ENCODE measurements around the gene MT1HL1. TPM values are rescaled to one million over a fixed set of nuclear protein-coding genes. Genes with fewer than 3 reads are reported as not detected.

The MT1HL1 gene
- total RNA-seq, 1 experiment from 2014 or later = not detected

DNA sequence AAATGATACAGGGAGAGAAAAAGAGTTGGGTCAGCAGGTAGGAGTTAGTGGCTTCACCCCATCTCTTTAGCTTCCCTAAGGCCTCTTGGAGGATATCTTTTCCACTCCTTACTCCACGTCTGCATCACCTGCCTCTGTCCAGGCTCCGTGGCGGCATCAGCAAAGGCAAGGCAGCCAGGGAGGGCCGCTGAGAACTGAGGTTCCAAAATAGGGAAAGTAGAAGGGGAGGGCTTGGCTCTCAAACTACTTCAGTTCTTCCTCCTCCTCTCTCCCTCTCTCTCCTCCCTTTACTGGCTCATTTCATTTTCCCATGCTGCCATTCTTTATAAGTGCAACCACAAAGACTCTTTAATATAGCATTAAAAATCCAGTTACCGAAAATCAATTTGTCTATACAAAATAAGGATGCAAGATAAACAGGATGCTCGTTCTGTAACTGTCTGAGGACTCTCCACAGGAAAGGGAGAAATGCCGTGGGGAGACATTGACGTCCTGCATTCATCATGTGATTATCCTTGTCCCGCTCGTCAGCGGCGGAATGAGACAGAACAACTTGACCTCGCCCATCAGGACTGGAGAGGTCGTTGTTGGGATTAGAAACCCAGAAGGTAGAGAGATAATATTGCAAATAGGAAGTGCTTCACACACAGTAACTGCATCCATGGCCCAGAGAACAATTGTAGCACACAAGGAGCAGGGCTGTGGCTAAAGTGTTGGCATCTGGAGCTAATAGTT, 3.1 kb upstream of the MT1HL1 start:
- no peak for TF ChIP-seq EZH2 (IDR thresholded peaks at IDR 0.05; ENCODE audit: borderline replicate concordance, low read depth, low read length, poor library complexity, severe bottlenecking)
- TF ChIP-seq CTCF (conservative IDR thresholded peaks at IDR 0.05; ENCODE audit: low read depth, low read length) = no peak
- H3K4me3 ChIP-seq (ENCODE audit: low read depth, low read length, poor library complexity, severe bottlenecking) = no peak overlapping the region
- H3K9me3 ChIP-seq (ENCODE audit: low read depth, low read length, poor library complexity, severe bottlenecking) = no peaks in the 10 kb centered on the region
- no peaks in the 10 kb centered on the region for H3K36me3 ChIP-seq (ENCODE audit: insufficient read depth, low read length, poor library complexity, severe bottlenecking)
- ChIA-PET POLR2A (ENCODE audit: low non-redundant PET) (no interaction called here), CTCF (no interaction called here)
- H3K27me3 ChIP-seq (replicated peaks; ENCODE audit: insufficient read depth, low read depth, low read length, poor library complexity) = no peaks in the 10 kb centered on the region
- H3K27ac ChIP-seq (ENCODE audit: low read depth, low read length, poor library complexity, severe bottlenecking) = no peak overlapping the region
- no TSS peak for BruUV-seq (replicated peaks)
- no peaks in the 10 kb centered on the region for H3K4me1 ChIP-seq (ENCODE audit: insufficient read depth, low read length, poor library complexity, severe bottlenecking)
- intact Hi-C loops (cut with micrococcal nuclease; ENCODE audit: unreplicated experiment) = no loop called here
- no peak for DNase-seq (ENCODE audit: low spot score)

DNA sequence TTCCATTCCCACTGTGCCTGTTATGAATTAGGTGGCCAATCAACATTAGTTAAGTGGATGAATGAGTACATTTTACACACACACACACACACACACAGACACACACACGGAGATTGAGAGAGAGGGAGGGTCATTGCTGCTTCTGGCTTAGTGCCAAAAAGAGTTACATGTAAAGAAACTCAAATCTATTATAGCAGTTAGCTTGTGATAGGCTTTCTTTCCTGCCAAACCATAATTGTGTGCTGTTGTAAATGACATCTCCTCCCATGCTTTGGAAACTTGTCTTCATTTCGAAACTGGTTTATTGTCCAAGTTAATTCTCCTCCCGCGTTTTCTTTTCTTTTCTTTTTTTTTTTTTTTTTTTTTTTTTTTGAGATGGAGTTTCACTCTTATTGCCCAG, 1.4 kb upstream of the MT1HL1 start:
- no peaks in the 10 kb centered on the region for H3K9me3 ChIP-seq (ENCODE audit: low read depth, low read length, poor library complexity, severe bottlenecking)
- no peak overlapping the region for H3K4me3 ChIP-seq (ENCODE audit: low read depth, low read length, poor library complexity, severe bottlenecking)
- ChIA-PET CTCF (no interaction called here), POLR2A (ENCODE audit: low non-redundant PET) (no interaction called here)
- BruUV-seq (replicated peaks) = no TSS peak
- intact Hi-C loops (cut with micrococcal nuclease; ENCODE audit: unreplicated experiment) = no loop called here
- no peak overlapping the region for H3K27ac ChIP-seq (ENCODE audit: low read depth, low read length, poor library complexity, severe bottlenecking)
- H3K27me3 ChIP-seq (replicated peaks; ENCODE audit: insufficient read depth, low read depth, low read length, poor library complexity) = no peaks in the 10 kb centered on the region
- no peak for DNase-seq (ENCODE audit: low spot score)
- TF ChIP-seq CTCF (conservative IDR thresholded peaks at IDR 0.05; ENCODE audit: low read depth, low read length) (no peak), EZH2 (IDR thresholded peaks at IDR 0.05; ENCODE audit: borderline replicate concordance, low read depth, low read length, poor library complexity, severe bottlenecking) (no peak)
- no peaks in the 10 kb centered on the region for H3K4me1 ChIP-seq (ENCODE audit: insufficient read depth, low read length, poor library complexity, severe bottlenecking)
- no peaks in the 10 kb centered on the region for H3K36me3 ChIP-seq (ENCODE audit: insufficient read depth, low read length, poor library complexity, severe bottlenecking)

- no peak for DNase-seq (ENCODE audit: low spot score)
- TF ChIP-seq CTCF (conservative IDR thresholded peaks at IDR 0.05; ENCODE audit: low read depth, low read length) = no peak
- TF ChIP-seq EZH2 (IDR thresholded peaks at IDR 0.05; ENCODE audit: borderline replicate concordance, low read depth, low read length, poor library complexity, severe bottlenecking) = no peak
- no peak overlapping the region for H3K27ac ChIP-seq (ENCODE audit: low read depth, low read length, poor library complexity, severe bottlenecking)
- BruUV-seq (replicated peaks) = no TSS peak
- intact Hi-C loops (cut with micrococcal nuclease; ENCODE audit: unreplicated experiment) = no loop called here
- H3K27me3 ChIP-seq (replicated peaks; ENCODE audit: insufficient read depth, low read depth, low read length, poor library complexity) = no peaks in the 10 kb centered on the region
- H3K4me3 ChIP-seq (ENCODE audit: low read depth, low read length, poor library complexity, severe bottlenecking) = no peak overlapping the region
- CTCF ChIA-PET = no interaction called here
- no peaks in the 10 kb centered on the region for H3K9me3 ChIP-seq (ENCODE audit: low read depth, low read length, poor library complexity, severe bottlenecking)
- POLR2A ChIA-PET (ENCODE audit: low non-redundant PET) = no interaction called here
- H3K4me1 ChIP-seq (ENCODE audit: insufficient read depth, low read length, poor library complexity, severe bottlenecking) = no peaks in the 10 kb centered on the region
- H3K36me3 ChIP-seq (ENCODE audit: insufficient read depth, low read length, poor library complexity, severe bottlenecking) = no peaks in the 10 kb centered on the region
These were observed 725 bp downstream of the MT1HL1 start for GRCh38 chr1:237003516-237003915.
